SK-N-SH treated with all-trans-retinoic acid at 6 μM for 48 hours (cell line): ENCODE results near the gene AVEN.

ENCODE experiments used
- CREB5 ChIP-seq: fragments of 250-450 bp; sonication (Bioruptor Pico); IDR thresholded peaks from 2 replicates; pipeline ENCODE4 v1.5.1; 2020; ENCODE audit warnings: low read depth, mild to moderate bottlenecking, moderate library complexity
- GLIS3 ChIP-seq: fragments of 250-450 bp; sonication (Bioruptor Pico); IDR thresholded peaks from 2 replicates; pipeline ENCODE4 v1.5.0; 2020; ENCODE audit warnings: mild to moderate bottlenecking, moderate library complexity
- ZFP3 ChIP-seq: fragments of 250-450 bp; sonication (Bioruptor Pico); IDR thresholded peaks from 2 replicates; pipeline ENCODE4 v1.5.0; 2020; ENCODE audit warnings: mild to moderate bottlenecking, moderate library complexity
- ZNF8 ChIP-seq: fragments of 450-650 bp; formaldehyde crosslinking; IDR thresholded peaks from 2 replicates; pipeline ENCODE4 v1.5.0; 2020; ENCODE audit warnings: mild to moderate bottlenecking, moderate library complexity

GRCh38 chr15:33926260-33926659 is 112.7 kb downstream of the AVEN start:
- TF ChIP-seq ZFP3 (no peak), ZNF8 (CRISPR knock-in tag) (no peak), CREB5 (CRISPR knock-in tag) (no peak), GLIS3 (CRISPR knock-in tag) (no peak)
